A549 (cell line): Measurements from ENCODE around the gene ITGB1.

ENCODE experiments used
- CEBPB ChIP-seq, 2 experiments: fragments of >200 bp in 1 of 2; sonication (Bioruptor Twin) in 1 of 2; formaldehyde crosslinking in 1 of 2; IDR thresholded peaks; 2 replicates each; pipeline ENCODE4 v1.6.1; 2012 to 2016
- CTCF ChIP-seq: fragments of >200 bp; sonication (Bioruptor Twin); formaldehyde crosslinking; IDR thresholded peaks from 3 replicates; pipeline ENCODE4 v1.5.1; 2016
- POLR2A ChIP-seq: IDR thresholded peaks from 2 replicates; pipeline ENCODE4 v1.6.1; 2012; ENCODE audit warnings: mild to moderate bottlenecking, low read length
- RCOR1 ChIP-seq: fragments of 150-350 bp; IDR thresholded peaks from 2 replicates; pipeline ENCODE4 v1.6.1; 2014; ENCODE audit warnings: antibody characterized with exemption, low read length, low read depth

GRCh38 chr10:32954080-32954479 lies 4.0 kb downstream of the ITGB1 start:
- TF ChIP-seq CEBPB (IDR thresholded peaks at IDR 0.05) (no peak), CTCF (peak; percentile 18; the same call in 1 of the 3 replicates), POLR2A (no peak), RCOR1 (no peak)
